ENCODE measurements around the gene PSMB7. TPM values are rescaled to one million over a fixed set of nuclear protein-coding genes. Genes with fewer than 3 reads are reported as not detected.

The PSMB7 gene
- total RNA-seq, 1 experiment from 2014 or later: 216 TPM

DNA sequence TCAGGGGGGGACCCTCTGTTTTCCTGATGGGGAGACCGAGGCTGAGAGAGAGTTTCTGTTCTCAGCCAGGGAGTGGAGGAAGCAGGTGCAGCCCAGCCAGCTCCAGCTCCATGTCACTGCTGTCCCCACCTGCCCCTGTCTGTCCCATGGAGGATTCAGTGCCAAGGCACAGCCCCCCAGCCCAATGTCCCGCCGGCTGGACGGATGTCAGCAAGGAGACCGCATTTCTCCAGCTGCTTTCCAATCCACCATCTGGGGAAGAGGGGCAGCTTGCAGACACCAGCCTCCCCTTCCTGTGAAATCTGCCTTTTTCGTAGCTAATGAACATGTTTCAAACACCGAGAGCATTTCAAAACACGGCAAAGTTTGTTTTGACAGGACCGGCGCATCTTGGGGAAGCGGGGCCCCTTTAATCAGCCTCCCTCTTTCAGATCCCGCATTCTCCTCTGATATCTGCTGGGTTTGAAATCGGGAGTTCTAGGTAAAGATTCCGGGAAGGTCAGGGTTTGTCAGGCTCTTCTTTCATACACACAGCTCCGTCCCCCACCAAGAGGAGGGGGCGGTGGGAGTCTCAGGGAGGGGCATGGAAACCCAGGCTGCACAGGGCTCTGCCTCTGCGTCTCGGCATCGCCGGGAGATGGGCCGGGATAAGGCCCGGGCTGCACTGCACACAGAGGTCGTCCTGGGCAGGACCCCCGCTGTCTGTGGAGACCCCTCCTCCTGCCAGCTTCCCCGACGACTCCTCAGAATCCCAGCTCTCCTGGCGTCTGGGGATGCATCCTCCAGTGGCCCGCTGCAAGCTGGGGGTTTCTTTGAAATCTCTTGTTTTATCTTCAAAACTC is 82.7 kb downstream of the PSMB7 start:
- no TSS peak for BruUV-seq (replicated peaks)
- no peaks in the 10 kb centered on the region for H3K4me1 ChIP-seq
- CTCF ChIA-PET: no interaction called here
- no peaks in the 10 kb centered on the region for H3K9me3 ChIP-seq
- POLR2A ChIA-PET: no interaction called here
- no peak overlapping the region for H3K4me3 ChIP-seq (ENCODE audit: low read depth, low read length)
- Mint-ChIP-seq H3K27ac (ENCODE audit: unreplicated experiment) (no peak overlapping the region), H3K27me3 (ENCODE audit: insufficient read depth, unreplicated experiment) (no peaks in the 10 kb centered on the region), H3K36me3 (ENCODE audit: insufficient read depth, unreplicated experiment) (peaks cover 45% of the 10 kb centered on the region), H3K4me3 (ENCODE audit: unreplicated experiment) (no peak overlapping the region), H3K9me3 (ENCODE audit: unreplicated experiment) (no peaks in the 10 kb centered on the region), H3K4me1 (ENCODE audit: low read depth, unreplicated experiment) (no peaks in the 10 kb centered on the region)
- H3K36me3 ChIP-seq (ENCODE audit: control insufficient read depth, insufficient read depth, low read length): peaks cover 2% of the 10 kb centered on the region
- TF ChIP-seq, protein P1, sequence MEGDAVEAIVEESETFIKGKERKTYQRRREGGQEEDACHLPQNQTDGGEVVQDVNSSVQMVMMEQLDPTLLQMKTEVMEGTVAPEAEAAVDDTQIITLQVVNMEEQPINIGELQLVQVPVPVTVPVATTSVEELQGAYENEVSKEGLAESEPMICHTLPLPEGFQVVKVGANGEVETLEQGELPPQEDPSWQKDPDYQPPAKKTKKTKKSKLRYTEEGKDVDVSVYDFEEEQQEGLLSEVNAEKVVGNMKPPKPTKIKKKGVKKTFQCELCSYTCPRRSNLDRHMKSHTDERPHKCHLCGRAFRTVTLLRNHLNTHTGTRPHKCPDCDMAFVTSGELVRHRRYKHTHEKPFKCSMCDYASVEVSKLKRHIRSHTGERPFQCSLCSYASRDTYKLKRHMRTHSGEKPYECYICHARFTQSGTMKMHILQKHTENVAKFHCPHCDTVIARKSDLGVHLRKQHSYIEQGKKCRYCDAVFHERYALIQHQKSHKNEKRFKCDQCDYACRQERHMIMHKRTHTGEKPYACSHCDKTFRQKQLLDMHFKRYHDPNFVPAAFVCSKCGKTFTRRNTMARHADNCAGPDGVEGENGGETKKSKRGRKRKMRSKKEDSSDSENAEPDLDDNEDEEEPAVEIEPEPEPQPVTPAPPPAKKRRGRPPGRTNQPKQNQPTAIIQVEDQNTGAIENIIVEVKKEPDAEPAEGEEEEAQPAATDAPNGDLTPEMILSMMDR (IDR thresholded peaks at IDR 0.05; ENCODE audit: insufficient read depth in 1 of 2, low read depth in 1 of 2, low read length in 1 of 2, severe bottlenecking in 1 of 2, unreplicated experiment in 1 of 2): no peak
- no peak for DNase-seq
- H3K27me3 ChIP-seq (replicated peaks; ENCODE audit: control insufficient read depth, insufficient read depth, low read length): no peaks in the 10 kb centered on the region
- intact Hi-C loops (cut with micrococcal nuclease; ENCODE audit: unreplicated experiment): no loop called here

DNA sequence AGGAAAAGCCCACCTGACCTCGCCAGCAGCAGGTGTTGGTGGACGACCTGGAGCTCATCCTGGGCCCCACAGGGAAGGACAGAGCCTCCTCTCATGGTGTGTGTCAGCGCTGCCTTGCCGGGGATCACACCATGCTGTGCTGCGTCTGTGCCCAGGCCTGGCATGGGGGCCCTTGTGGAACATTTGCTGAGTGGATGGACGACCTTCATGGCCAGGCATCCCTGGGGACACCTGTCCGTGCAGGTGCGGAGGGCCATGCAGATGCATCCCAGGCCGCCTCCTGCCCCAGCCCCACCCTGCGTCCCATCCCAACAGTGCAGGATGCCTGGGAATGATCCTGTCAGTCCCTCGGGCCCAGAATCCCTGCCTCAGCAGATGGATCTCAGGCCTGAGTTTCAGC is 83.7 kb downstream of the PSMB7 start:
- Histone ChIP-seq H3K27me3 (replicated peaks; ENCODE audit: control insufficient read depth, insufficient read depth, low read length) (no peaks in the 10 kb centered on the region), H3K4me3 (ENCODE audit: low read depth, low read length) (no peak overlapping the region), H3K9me3 (no peaks in the 10 kb centered on the region), H3K36me3 (ENCODE audit: control insufficient read depth, insufficient read depth, low read length) (no peaks in the 10 kb centered on the region), H3K4me1 (no peaks in the 10 kb centered on the region)
- TF ChIP-seq, protein P1 (IDR thresholded peaks at IDR 0.05; ENCODE audit: insufficient read depth in 1 of 2, low read depth in 1 of 2, low read length in 1 of 2, severe bottlenecking in 1 of 2, unreplicated experiment in 1 of 2): no peak
- no TSS peak for BruUV-seq (replicated peaks)
- intact Hi-C loops (cut with micrococcal nuclease; ENCODE audit: unreplicated experiment): no loop called here
- no peaks in the 10 kb centered on the region for H3K4me1 Mint-ChIP-seq (ENCODE audit: low read depth, unreplicated experiment)
- no peak overlapping the region for H3K27ac Mint-ChIP-seq (ENCODE audit: unreplicated experiment)
- no peaks in the 10 kb centered on the region for H3K27me3 Mint-ChIP-seq (ENCODE audit: insufficient read depth, unreplicated experiment)
- no peak for DNase-seq
- ChIA-PET CTCF (interaction anchor here (1.0 kb wide), 1 partner anchor 17 kb away, joined by 3 read pairs; no protein-coding TSS in a partner anchor), POLR2A (no interaction called here)
- H3K36me3 Mint-ChIP-seq (ENCODE audit: insufficient read depth, unreplicated experiment): peaks cover 38% of the 10 kb centered on the region
- H3K9me3 Mint-ChIP-seq (ENCODE audit: unreplicated experiment): no peaks in the 10 kb centered on the region
- H3K4me3 Mint-ChIP-seq (ENCODE audit: unreplicated experiment): no peak overlapping the region

DNA sequence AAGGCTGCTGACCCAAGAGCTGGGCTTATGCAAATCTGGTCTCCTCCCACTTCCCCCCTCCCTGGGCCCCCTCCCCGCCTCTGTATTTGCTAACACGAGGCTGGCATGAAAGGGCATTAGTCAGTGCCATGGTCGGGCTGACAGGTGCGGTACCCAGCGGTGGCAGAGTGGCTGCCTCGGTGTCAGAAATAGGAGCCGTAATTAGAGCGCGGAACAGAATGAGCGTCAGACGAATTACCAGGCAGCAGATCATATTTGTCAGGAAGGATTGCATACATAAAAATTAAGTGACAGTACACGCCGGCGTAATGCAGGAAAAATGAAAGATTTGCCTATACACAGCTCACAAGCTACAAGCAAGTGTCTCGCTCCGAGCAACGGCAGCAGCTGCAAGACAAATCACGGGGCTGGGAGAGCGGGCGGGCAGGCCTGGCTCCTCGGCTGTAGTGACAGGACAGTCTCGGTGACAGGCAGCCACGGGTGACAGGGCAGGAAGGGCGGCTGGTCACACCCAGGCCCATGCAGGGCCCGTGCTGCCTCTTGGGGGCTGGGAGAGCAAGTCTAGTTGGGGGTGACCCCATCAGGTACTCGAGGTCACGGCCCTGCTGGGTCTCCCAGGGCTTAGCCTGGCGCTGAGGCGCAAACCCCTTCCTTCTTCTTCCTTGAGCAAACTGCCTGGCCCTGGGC is 85.1 kb downstream of the PSMB7 start:
- DNase-seq: no peak
- TF ChIP-seq, protein P1 (IDR thresholded peaks at IDR 0.05; ENCODE audit: insufficient read depth in 1 of 2, low read depth in 1 of 2, low read length in 1 of 2, severe bottlenecking in 1 of 2, unreplicated experiment in 1 of 2): no peak
- H3K27me3 ChIP-seq (replicated peaks; ENCODE audit: control insufficient read depth, insufficient read depth, low read length): no peaks in the 10 kb centered on the region
- no peaks in the 10 kb centered on the region for H3K9me3 ChIP-seq
- POLR2A ChIA-PET: no interaction called here
- Mint-ChIP-seq H3K36me3 (ENCODE audit: insufficient read depth, unreplicated experiment) (peaks cover 28% of the 10 kb centered on the region), H3K4me3 (ENCODE audit: unreplicated experiment) (no peak overlapping the region), H3K9me3 (ENCODE audit: unreplicated experiment) (no peaks in the 10 kb centered on the region), H3K27ac (ENCODE audit: unreplicated experiment) (no peak overlapping the region), H3K4me1 (ENCODE audit: low read depth, unreplicated experiment) (no peaks in the 10 kb centered on the region), H3K27me3 (ENCODE audit: insufficient read depth, unreplicated experiment) (no peaks in the 10 kb centered on the region)
- BruUV-seq (replicated peaks): no TSS peak
- CTCF ChIA-PET: interaction anchor here (0.7 kb wide), 1 partner anchor 204 kb away, joined by 3 read pairs; no protein-coding TSS in a partner anchor
- intact Hi-C loops (cut with micrococcal nuclease; ENCODE audit: unreplicated experiment): no loop called here
- H3K36me3 ChIP-seq (ENCODE audit: control insufficient read depth, insufficient read depth, low read length): no peaks in the 10 kb centered on the region
- no peak overlapping the region for H3K4me3 ChIP-seq (ENCODE audit: low read depth, low read length)
- no peaks in the 10 kb centered on the region for H3K4me1 ChIP-seq
